ENCODE measurements around the gene FADS2. TPM values are rescaled to one million over a fixed set of nuclear protein-coding genes. Genes with fewer than 3 reads are reported as not detected.
A peak's percentile ranks its signal among the peaks of the same experiment; 100 is the strongest.

Gene FADS2
- total RNA-seq, 2 donors from 2014 or later: 2.0 to 4.4 TPM

DNA sequence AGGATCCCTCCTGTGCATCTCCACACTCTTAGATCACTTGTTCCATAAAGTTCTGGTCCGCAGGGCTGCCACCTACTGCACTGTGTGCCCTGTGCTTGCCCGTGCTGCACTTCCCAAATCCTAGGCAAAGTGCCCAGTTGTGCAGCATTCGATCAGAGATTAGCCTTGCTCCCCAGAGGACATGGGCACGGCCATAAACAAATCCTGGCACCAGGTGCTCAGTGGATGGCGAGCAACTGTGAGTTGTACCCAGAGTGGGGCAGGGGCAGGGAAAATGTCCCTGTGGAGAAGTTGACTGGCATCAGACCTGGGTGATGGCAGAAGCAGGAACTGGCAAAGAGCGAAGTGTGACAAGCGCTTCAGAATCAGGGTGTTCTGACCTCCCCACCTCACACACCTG lies 4.7 kb downstream of the FADS2 start:
- H3K9me3 ChIP-seq: no peaks in the 10 kb centered on the region
- H3K4me1 ChIP-seq: peaks cover 18% of the 10 kb centered on the region
- H3K4me3 ChIP-seq: no peak overlapping the region
- DNase-seq: peak in 1 of 4 donors; percentile 41
- intact Hi-C loops (cut with DNase I): no loop called here
- ATAC-seq: no peak
- no peaks in the 10 kb centered on the region for H3K36me3 ChIP-seq (replicated peaks in 1 of 2; ENCODE audit: insufficient read depth in 1 of 2, low read depth in 2 of 2)
- 37 to 41% methylated on average over 5 to 7 of the region's 7 CpGs for WGBS, 2 donors
- peaks cover 0 to 5% of the 10 kb centered on the region in 2 donors for H3K27me3 ChIP-seq
- TF ChIP-seq, protein P1, sequence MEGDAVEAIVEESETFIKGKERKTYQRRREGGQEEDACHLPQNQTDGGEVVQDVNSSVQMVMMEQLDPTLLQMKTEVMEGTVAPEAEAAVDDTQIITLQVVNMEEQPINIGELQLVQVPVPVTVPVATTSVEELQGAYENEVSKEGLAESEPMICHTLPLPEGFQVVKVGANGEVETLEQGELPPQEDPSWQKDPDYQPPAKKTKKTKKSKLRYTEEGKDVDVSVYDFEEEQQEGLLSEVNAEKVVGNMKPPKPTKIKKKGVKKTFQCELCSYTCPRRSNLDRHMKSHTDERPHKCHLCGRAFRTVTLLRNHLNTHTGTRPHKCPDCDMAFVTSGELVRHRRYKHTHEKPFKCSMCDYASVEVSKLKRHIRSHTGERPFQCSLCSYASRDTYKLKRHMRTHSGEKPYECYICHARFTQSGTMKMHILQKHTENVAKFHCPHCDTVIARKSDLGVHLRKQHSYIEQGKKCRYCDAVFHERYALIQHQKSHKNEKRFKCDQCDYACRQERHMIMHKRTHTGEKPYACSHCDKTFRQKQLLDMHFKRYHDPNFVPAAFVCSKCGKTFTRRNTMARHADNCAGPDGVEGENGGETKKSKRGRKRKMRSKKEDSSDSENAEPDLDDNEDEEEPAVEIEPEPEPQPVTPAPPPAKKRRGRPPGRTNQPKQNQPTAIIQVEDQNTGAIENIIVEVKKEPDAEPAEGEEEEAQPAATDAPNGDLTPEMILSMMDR (IDR thresholded peaks at IDR 0.05): no peak
- TF ChIP-seq POLR2A (IDR thresholded peaks at IDR 0.05): no peak
- H3K27ac ChIP-seq: no peak overlapping the region

DNA sequence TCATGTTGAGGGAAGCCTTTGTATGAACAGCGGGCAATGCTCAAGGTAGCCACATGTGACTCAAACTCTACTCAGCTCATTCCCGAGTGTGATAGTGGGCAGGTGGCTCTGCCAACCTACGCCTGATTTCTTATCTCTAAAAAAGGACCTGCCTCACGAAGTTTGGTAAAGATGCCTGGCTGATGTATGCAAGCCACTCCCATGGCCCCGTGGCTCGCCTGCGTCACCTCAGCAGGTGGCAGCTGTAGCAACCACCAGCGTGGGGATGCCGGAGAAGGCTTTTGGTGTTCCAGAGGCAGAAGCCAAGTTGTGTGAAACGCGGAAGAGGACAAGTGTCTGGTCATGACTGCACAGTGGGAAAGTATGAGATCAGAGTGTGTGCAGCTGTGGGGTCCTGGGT lies 5.4 kb downstream of the FADS2 start:
- no peak for ATAC-seq
- Histone ChIP-seq H3K9me3 (no peaks in the 10 kb centered on the region), H3K4me3 (no peak overlapping the region), H3K27me3 (peaks cover 0 to under 1% of the 10 kb centered on the region in 2 donors), H3K4me1 (peaks cover 11% of the 10 kb centered on the region), H3K27ac (no peak overlapping the region), H3K36me3 (replicated peaks in 1 of 2; ENCODE audit: insufficient read depth in 1 of 2, low read depth in 2 of 2) (no peaks in the 10 kb centered on the region)
- no peak for TF ChIP-seq POLR2A (IDR thresholded peaks at IDR 0.05)
- TF ChIP-seq, protein P1 (IDR thresholded peaks at IDR 0.05): no peak
- intact Hi-C loops (cut with DNase I): no loop called here
- DNase-seq: no peak
- WGBS, 2 donors: 75 to 79% methylated on average over 11 of the region's 11 CpGs

DNA sequence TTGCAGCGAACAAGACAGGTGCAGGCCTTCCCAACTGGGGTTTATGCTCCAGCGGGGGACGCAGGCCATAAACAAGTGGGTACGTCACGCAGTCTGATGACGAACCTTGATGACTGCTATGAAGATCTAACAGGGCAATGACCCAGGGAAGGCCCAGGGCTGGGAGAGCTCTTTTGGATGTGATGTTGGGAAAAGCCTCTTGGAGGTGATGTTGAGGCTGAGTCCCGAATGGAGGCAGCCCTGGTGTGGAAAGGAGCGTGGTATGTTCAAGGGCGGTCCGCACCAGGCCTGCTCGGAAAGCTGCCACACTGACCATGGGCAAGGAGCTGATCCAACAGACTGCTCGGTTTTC lies 5.8 kb downstream of the FADS2 start:
- H3K4me3 ChIP-seq: no peak overlapping the region
- intact Hi-C loops (cut with DNase I): no loop called here
- H3K9me3 ChIP-seq: no peaks in the 10 kb centered on the region
- 92 to 95% methylated on average over 12 of the region's 12 CpGs for WGBS, 2 donors
- TF ChIP-seq, protein P1 (IDR thresholded peaks at IDR 0.05): no peak
- no peak for TF ChIP-seq POLR2A (IDR thresholded peaks at IDR 0.05)
- no peaks in the 10 kb centered on the region for H3K36me3 ChIP-seq (replicated peaks in 1 of 2; ENCODE audit: insufficient read depth in 1 of 2, low read depth in 2 of 2)
- peaks cover 7% of the 10 kb centered on the region for H3K4me1 ChIP-seq
- H3K27me3 ChIP-seq: no peaks in the 10 kb centered on the region
- ATAC-seq (no peak), DNase-seq (no peak)
- H3K27ac ChIP-seq: no peak overlapping the region

DNA sequence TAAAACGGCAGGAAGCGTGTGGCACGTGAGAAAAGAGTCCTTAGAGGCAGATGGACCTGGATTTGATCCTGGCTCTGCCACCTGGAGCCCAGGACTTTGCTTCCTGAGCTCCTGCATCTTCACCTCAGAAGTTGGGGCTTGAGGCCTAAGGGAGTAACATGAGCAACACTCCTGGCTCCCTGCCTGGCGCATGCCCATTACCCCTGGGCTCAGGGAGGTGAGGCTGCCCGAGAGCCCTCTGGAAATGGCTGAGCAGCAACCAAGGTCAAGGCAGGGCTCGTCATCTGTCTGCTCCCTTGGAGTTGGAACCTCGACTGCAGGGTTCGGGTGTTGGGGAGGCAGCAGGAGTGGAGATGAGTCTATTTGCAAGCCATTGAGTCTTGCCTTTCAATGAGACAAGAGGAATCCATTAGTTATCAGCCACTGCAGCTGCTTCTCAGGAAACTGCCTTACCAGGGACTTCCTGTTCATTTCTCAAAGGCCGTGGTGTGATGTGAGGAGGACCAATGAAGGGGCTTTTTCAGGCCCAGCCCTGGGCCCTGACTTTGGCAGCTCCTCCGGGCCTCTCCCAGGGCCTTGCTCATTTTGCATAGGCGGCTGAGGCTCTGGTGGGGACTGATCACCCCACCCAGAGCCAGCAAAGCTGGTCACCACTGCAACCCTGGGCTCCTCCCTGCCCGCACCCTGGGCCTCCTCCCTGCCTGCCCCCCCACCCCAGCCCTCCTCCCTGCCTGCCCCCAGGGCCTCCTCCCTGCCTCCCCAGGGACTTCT lies 6.4 kb downstream of the FADS2 start:
- 61 to 66% methylated on average over 9 to 11 of the region's 12 CpGs for WGBS, 2 donors
- DNase-seq (peak in 1 of 4 donors; percentile 40), ATAC-seq (no peak)
- Histone ChIP-seq H3K4me1 (peaks cover 1% of the 10 kb centered on the region), H3K36me3 (replicated peaks in 1 of 2; ENCODE audit: insufficient read depth in 1 of 2, low read depth in 2 of 2) (no peaks in the 10 kb centered on the region), H3K4me3 (no peak overlapping the region), H3K9me3 (no peaks in the 10 kb centered on the region), H3K27ac (peak overlapping the region in 1 of 4 donors; percentile 30), H3K27me3 (no peaks in the 10 kb centered on the region)
- intact Hi-C loops (cut with DNase I): no loop called here
- TF ChIP-seq, protein P1 (IDR thresholded peaks at IDR 0.05): no peak
- no peak for TF ChIP-seq POLR2A (IDR thresholded peaks at IDR 0.05)

DNA sequence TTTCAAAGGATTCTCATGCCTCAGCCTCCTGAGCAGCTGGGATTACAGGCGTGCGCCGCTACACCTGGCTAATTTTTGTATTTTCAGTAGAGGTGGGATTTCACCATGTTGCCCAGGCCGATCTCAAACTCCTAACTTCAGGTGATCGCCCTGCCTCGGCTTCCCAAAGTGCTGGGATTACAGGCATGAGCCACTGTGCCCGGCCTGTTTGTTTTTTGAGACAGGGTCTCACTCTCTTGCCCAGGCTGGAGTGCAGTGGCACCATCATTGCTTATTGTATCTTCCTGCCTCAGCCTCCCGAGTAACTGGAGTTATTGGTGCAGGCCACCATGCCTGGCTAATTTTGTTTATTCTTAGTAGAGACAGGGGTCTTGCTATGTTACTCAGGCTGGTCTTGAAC lies 8.1 kb downstream of the FADS2 start:
- Histone ChIP-seq H3K4me3 (no peak overlapping the region), H3K4me1 (no peaks in the 10 kb centered on the region), H3K27ac (no peak overlapping the region), H3K36me3 (replicated peaks in 1 of 2; ENCODE audit: insufficient read depth in 1 of 2, low read depth in 2 of 2) (no peaks in the 10 kb centered on the region), H3K9me3 (no peaks in the 10 kb centered on the region), H3K27me3 (no peaks in the 10 kb centered on the region)
- DNase-seq (no peak), ATAC-seq (no peak)
- WGBS, 2 donors: 92 to 95% methylated on average over 8 of the region's 8 CpGs
- intact Hi-C loops (cut with DNase I): no loop called here
- TF ChIP-seq, protein P1 (IDR thresholded peaks at IDR 0.05): no peak
- TF ChIP-seq POLR2A (IDR thresholded peaks at IDR 0.05): no peak
